Measurements from ENCODE around the gene MTA3.

The MTA3 gene

DNA sequence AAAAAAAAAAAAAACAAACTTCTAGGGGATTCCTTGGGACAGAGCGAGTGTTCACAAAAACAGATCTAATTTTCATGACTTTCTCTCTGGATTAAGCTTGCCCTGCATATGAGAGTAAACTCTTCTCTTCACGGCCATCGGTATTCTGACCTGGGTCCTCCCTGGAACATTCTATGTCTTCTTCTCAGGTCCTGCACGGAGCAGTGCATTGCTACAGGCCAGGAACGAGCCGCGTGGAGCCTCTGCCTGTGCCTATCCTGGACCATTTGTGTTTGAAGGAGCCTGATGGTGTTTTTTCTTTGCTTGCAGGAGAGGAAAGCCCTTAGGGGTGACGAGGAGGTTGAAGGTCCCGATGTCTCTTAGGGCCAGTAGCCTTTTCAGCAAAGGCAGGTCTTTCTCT is 197.3 kb downstream of the MTA3 start:
- ATAC-seq, result no peak

DNA sequence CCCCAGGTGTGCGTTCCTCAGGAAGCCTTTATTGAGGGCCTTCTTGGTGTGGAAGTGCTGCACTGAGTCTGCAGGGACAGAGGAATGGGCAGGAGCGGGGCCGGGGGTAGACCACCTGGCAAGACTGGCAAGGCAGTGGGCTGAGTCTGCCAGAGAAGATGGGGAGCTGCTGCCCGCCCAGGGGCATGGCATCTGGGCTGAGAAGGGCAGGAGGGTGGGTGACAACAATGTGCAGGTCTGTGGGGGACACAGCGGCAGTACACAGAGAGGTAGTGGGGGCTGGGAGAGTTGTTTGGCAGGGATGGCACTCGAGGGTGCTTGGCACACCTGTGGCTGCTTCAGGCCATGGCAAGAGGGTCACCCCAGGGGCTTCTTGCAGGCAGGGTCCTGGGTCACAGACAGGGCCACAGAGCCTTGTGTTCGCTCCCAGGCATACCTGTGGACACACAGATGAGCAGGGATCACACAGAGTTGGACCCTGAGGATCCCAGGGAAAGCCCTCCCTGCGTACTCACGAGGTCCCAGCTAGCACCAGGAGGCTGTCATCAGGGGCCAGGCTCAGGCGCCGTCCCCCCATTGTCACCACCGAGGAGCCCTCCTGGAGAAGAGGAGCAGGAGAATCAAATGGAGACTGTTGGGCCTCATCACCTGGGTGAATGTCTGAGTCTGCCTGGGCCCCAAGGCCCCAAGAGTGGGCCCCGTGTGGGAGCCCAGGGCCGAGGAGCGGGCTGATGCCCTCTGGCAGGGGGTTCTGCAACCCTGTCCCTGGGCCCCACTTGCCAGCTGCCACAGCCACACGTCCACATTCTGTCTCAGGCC is 198.9 kb downstream of the MTA3 start:
- no peak for ATAC-seq

- no peak for ATAC-seq
These were observed 199.7 kb downstream of the MTA3 start for GRCh38 chr2:42767899-42768705.

GRCh38 chr2:42768706-42769256 is 200.3 kb downstream of the MTA3 start:
- ATAC-seq, result no peak

DNA sequence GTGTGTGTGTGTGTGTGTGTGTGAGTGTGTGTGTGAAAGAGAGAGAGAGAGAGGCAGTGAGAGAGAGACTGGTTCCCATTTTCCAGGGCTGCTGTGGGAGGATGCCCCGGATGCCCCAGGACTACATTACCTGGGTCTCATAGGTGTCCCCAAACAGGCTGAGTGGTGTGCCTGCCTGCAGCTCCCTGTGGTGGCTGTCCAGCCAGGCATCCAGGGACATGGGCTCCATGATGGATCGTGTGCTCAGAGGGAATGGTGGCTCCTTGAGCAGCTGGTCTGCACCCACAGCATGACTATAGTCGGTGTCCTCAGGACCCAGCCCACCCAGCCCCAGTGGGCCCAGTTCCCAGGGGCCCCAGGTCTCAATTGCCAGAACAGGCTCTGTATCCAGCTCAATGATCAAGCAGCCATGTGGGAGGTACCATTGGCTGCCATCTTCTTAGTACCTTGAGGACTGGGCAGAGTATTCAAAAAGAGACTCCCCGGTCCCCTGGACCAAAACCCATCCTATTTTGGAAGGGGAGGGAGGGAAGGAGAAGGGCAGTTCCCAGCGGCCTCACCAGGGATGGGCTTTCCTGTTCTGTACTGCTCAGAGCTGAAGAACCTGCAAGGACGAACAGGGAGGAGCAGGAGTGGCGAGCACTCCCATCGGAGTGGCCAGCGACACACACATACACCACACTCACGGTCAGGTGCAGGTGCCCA is 201.3 kb downstream of the MTA3 start:
- ATAC-seq, result no peak

GRCh38 chr2:42770288-42771131 is 202.1 kb downstream of the MTA3 start:
- ATAC-seq, result no peak

DNA sequence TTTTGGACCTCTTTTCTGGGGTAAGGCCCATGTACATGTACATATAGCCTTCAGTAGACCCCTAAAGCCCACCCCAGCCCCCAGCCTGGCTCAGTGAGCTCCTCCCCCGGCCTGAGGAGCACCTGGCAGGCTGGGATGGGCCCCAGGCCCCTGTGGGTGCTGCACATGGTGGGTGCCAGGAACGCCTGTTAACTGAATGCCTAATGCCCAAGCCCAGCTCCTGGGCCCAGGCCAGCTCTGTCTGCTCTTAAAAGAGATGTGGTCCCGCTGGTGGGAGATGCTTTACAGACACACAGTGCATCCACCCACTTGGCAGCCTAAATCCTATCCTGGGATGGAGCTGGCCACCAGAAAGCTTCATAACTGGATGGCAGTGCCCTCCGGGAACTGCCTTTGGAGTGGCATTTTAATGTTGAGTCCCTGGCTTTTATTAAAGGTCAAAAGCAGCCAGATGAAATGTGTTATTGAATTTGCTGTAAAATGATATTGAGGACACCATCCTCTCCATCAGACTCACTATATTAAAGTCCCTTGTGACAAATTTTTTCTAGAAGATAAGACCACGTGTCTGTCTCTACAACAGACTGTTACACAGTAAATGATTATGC is 203.2 kb downstream of the MTA3 start:
- ATAC-seq, result no peak

GRCh38 chr2:42775186-42775585 is 206.8 kb downstream of the MTA3 start:
- no peak for ATAC-seq

DNA sequence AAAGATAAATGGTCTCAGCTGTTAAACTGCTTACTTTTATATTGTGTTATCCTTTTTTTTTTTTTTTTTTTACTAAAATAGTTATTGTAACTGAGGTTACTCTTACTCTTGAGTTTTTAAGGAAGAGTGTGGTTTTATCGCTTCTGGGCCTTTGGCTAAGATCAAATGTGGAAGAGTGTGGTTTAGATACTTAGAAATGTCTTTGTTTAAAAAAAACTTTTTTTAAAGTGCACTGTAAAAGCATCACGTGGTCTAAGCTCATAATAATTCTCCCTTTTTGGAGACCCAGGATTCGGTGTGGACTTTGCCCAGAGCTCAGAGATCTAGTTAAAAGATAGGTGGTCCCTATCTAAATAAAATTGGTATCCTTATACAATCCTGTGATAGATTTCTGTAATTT is 207.4 kb downstream of the MTA3 start:
- ATAC-seq, result no peak

- no peak for ATAC-seq
These were observed 209.7 kb downstream of the MTA3 start for GRCh38 chr2:42777883-42778805.

- ATAC-seq, result no peak
These were observed 212.7 kb downstream of the MTA3 start for GRCh38 chr2:42781181-42781580.

DNA sequence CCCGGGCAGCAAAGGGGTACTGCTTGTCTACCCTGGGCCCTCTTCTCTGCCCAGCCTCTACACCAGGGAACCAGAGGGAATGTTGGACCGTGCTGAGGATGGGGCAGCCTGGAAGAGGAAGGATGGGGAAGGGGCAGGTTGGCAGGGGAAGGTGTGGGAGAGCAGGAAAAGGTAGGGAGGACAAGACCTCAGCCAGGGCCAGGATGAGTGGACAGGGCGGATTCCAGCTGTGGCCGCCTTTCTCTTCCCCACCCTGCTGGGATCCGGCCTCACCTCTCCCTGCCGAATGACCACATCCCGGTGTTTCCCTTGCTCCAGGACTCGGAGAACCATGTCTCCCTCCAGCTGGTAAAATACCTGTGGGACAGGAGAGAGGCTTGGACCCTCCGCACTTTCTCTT is 215.1 kb downstream of the MTA3 start:
- no peak for ATAC-seq

DNA sequence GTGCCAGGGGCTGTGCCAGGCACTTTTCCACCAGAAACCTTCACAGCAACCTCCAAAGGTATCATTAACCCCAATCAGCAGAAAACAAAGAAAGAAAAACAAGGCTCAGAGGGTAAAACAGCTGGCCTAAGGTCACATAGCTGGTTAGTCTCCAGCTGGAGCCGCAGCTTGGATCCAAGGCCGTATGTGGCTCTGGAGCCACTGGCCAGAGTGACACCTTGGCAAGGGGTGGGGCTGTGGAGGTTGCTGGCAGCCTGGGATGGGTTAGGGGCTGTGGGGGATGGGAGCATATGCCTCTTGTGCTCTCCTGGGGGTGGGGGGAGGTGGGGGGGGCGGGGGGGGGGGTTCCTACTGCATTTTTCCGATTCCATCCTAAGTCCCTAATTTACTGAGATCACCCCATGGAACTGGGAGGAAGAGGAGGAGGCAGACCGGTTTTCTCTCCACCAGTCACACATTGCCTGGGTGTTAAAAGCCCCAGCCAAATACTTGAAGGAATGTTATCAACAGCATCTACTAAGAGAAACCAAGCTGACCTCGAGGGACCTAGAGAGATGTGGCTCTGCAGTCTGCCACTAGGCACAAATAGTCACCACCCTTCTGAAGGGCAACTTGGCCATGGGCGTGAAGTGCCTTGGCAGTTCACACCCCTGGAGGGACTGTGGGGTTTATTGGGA is 215.9 kb downstream of the MTA3 start:
- ATAC-seq, result no peak

GRCh38 chr2:42786561-42787345 is 218.3 kb downstream of the MTA3 start:
- no peak for ATAC-seq

GRCh38 chr2:42787424-42787787 is 219.0 kb downstream of the MTA3 start:
- ATAC-seq, result no peak

DNA sequence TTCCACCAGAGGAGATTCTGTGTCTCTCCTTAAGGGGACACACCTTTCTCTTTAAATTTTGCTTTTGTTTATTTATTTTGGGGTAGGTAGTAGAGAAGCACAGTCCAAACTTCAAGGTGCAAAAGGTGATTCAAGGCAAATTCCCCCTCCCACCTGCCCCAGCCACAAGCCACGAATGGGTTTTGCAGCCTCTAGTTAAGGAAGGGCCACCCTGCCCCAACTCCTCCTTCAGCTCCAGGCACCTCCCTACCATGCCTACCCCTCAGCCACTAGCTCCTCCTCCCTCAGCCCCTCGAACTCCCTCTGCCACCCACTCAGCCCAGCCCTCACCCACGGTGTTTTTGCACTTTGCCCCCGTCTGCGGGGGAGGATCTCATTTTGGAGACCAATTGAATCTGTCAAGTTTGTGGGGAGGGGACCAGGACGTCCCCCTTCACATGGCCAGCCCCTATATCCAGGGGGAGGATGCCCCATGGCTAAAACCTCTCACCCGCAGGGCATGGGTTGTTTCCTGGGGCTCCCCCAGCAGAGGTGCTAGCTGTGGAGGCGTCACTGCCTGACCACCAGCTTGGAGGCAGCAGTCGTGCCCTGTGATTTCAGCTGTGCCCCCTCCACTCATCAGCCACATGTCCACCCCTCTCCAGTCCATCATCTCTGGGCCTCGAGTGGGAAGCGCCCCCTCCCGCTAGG is 219.5 kb downstream of the MTA3 start:
- no peak for ATAC-seq

DNA sequence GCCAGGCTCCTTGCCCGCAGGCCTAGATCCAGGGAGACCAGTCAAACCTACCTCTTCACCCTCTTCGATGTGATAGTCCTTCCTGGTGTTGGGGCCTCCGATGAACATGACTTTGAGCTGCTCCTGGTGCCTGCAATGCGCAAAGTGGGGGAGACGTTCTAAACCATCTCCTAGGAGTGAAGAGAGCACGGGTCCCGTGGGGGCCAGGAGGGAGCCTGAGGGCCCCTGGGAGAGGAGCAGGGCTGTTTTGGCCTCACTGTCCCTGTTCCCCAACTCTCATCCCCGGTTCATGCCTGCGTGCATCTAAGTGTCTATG is 220.0 kb downstream of the MTA3 start:
- no peak for ATAC-seq

- ATAC-seq, result no peak
These were observed 220.4 kb downstream of the MTA3 start for GRCh38 chr2:42788882-42789281.

DNA sequence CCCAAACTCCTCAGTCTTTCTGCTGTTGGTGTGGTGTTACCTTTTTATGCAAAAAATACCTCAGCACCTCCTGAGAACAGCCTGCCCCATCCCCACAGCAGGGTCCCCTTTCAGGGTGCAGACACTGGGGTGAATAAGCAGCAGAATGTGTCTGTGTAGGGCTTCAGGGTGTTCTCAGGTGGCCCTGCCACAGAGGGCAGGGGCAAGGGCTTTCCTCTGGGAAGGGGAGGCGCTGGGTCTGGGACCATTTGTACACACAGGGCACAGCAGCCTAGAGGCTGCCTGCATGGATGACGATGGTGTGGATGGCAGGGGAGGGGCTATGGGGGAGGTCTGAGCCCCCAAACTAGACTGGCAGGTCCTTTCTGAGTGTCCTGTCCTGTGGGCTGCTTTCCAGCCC is 221.3 kb downstream of the MTA3 start:
- ATAC-seq, result no peak

Measured in activated CD4-positive, CD25-positive, alpha-beta regulatory T cell treated with anti-CD3 and anti-CD28 coated beads, Interleukin-2, amount 50 U/mL, for 24 hours (primary cell).